Measurements from ENCODE around the gene HOXC6. TPM values are rescaled to one million over a fixed set of nuclear protein-coding genes. Genes with fewer than 3 reads are reported as not detected.

HOXC6 gene
- total and polyA plus RNA-seq, 9 of the 15 experiments (the other 6 are each of a cell fraction or from before 2014, with no cell fraction given) = 0.06 to 4.0 (median 1.4) TPM

GRCh38 chr12:54060174-54060974 lies 32.1 kb downstream of the HOXC6 start:
- in situ Hi-C loops (cut with MboI) (no loop called here), intact Hi-C loops (cut with micrococcal nuclease) (no loop called here)
- no peak for TF ChIP-seq SMAD2 (IDR thresholded peaks at IDR 0.05; ENCODE audit: low read depth, low read length)
- TF ChIP-seq ZNF740 (CRISPR knock-in tag; IDR thresholded peaks at IDR 0.05) = no peak
- no peak for TF ChIP-seq ZNF740 (tag; IDR thresholded peaks at IDR 0.05)
- no peak for TF ChIP-seq BDP1 (IDR thresholded peaks at IDR 0.05; ENCODE audit: insufficient read depth, insufficient read length)
- no peak for TF ChIP-seq HDAC8 (tag; IDR thresholded peaks at IDR 0.05)
- TF ChIP-seq ZNF143 (CRISPR knock-in tag; IDR thresholded peaks at IDR 0.05) = no peak
- no peak for TF ChIP-seq MTA1 (IDR thresholded peaks at IDR 0.05; ENCODE audit: borderline replicate concordance)
- 0 out of 2 replicates have a peak, but pooled peaks have one; percentile 28 for TF ChIP-seq ZBTB7A (IDR thresholded peaks at IDR 0.05; ENCODE audit: borderline replicate concordance, control insufficient read depth, low read depth, low read length)
- H2AFZ ChIP-seq (ENCODE audit: low read depth, low read length) = no peak overlapping the region
- no peak overlapping the region for H3K4me2 ChIP-seq (ENCODE audit: insufficient read depth, low read length)
- CTCF ChIA-PET (ENCODE audit: low intra/inter-chr PET ratio) = no interaction called here
- no peak for ATAC-seq
- no peaks in the 10 kb centered on the region for H3K9me3 ChIP-seq (replicated peaks; ENCODE audit: control insufficient read depth, insufficient read depth, low read depth, low read length)
- H3K4me1 ChIP-seq (replicated peaks in 1 of 2; ENCODE audit: control insufficient read depth in 2 of 2, insufficient read depth in 2 of 2, low read length in 2 of 2) = peaks cover 0 to 6% of the 10 kb centered on the region in 2 experiments; a peak in 2 of 5 replicates
- POLR2A ChIA-PET = interaction anchor here (0.6 to 1.2 kb wide), 3 partner anchors 8 to 352 kb away, joined by 3 to 4 read pairs (median 4); no protein-coding TSS in a partner anchor
- H3K27me3 ChIP-seq (ENCODE audit: control insufficient read depth in 2 of 2, insufficient read depth in 2 of 2, low read length in 2 of 2) = peaks cover 35 to 44% of the 10 kb centered on the region in 2 experiments; a peak in 4 of 5 replicates
- DNase-seq (ENCODE audit: extremely low read depth in 1 of 4, low spot score in 3 of 4) = peak in 1 of 4 experiments; percentile 27
- no TSS peak for BruUV-seq (replicated peaks)
- no peak overlapping the region for H3K9ac ChIP-seq (ENCODE audit: insufficient read depth in 1 of 2, low read depth in 2 of 2, low read length in 2 of 2)
- no peak overlapping the region for H3K27ac ChIP-seq (ENCODE audit: extremely low read depth, low read depth, low read length)
- H3K36me3 ChIP-seq (ENCODE audit: control insufficient read depth, insufficient read depth, low read length) = no peaks in the 10 kb centered on the region
- H4K20me1 ChIP-seq (replicated peaks; ENCODE audit: control insufficient read depth, insufficient read depth, low read length) = no peaks in the 10 kb centered on the region
- no peaks in the 10 kb centered on the region for H3K9me1 ChIP-seq (ENCODE audit: control insufficient read depth, insufficient read depth, low read length)
- FAIRE-seq = no peak
- no peak overlapping the region for H3K4me3 ChIP-seq
- H3K79me2 ChIP-seq (ENCODE audit: control insufficient read depth, insufficient read depth, low read length) = no peaks in the 10 kb centered on the region
- 13% methylated on average over 24 of the region's 38 CpGs for WGBS (ENCODE audit: insufficient coverage, low coverage, missing lambda C conversion rate)
